A172 (cell line): ENCODE results near the gene MOV10L1. TPM values are rescaled to one million over a fixed set of nuclear protein-coding genes. Genes with fewer than 3 reads are reported as not detected.
"Not testable (repeated sequence)": the region's sequence is repeated elsewhere in the genome, so short reads cannot be mapped to it uniquely, and the experiment has no call there.

Source experiments
- DNase-seq: peaks from one replicate; pipeline ENCODE4 v3.0.0-alpha.2; 2015; ENCODE audit warnings: low spot score
- total RNA-seq: library from RNA; depleted of rRNA; stranded (reverse); fragments of >200 nt; shearing (Covaris generic); gene quantifications from 2 replicates; pipeline ENCODE4 v1.2.3, GENCODE V29; 2014

MOV10L1 gene
- total RNA-seq, 1 experiment from 2014 or later = 2.0 TPM

DNA sequence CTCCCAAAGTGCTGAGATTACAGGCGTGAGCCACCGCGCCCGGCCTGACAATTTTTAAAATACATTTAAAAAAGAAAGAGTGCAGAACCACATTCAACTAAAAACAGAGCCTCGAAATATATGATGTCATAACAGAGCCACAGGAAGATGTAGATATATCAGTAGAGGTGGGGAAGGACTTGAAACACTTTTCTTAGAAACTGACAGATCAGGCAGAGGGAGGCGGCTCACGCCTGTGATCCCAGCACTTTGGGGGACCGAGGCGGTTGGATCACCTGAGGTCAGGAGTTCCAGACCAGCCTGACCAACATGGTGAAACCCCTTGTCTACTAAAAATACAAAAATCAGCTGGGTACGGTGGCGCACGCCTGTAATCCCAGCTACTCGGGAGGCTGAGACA is 11.6 kb upstream of the MOV10L1 start:
- DNase-seq = no peak

DNA sequence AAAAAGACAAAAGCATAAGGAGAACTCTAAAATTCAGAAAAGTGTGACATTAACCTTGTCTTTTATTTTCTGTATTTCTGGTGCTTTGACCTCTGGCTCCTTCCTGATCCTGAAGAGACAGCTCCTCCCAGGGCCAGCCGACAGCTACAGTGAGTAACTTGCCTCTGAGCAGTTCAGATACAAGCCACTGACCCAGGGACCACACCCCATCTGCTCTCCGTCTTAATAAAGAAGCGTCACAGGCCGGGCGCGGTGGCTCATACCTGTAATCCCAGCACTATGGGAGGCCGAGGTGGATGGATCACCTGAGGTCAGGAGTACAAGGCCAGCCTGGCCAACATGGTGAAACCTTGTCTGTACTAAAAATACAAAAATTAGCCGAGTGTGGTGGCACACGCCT is 11.0 kb upstream of the MOV10L1 start:
- DNase-seq = no peak

DNA sequence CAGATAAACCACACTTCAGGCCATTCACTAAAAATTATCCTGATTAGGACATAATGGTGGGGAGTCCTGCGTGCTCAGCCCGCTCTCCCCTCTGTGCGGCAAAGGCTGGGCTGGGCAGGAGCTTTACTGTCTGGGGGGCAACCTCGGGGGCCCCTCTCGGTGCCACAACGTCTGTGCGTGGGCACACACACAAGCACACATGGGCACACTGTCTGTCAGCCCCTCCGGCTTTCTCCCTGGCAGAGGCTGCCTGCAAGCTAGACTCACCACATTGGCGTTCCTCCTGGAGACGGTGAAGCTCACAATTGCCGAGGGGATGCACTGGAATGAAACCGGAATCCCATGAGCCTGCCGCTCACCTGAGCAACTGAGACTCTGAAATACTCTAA is 9.7 kb upstream of the MOV10L1 start:
- DNase-seq = no peak

DNA sequence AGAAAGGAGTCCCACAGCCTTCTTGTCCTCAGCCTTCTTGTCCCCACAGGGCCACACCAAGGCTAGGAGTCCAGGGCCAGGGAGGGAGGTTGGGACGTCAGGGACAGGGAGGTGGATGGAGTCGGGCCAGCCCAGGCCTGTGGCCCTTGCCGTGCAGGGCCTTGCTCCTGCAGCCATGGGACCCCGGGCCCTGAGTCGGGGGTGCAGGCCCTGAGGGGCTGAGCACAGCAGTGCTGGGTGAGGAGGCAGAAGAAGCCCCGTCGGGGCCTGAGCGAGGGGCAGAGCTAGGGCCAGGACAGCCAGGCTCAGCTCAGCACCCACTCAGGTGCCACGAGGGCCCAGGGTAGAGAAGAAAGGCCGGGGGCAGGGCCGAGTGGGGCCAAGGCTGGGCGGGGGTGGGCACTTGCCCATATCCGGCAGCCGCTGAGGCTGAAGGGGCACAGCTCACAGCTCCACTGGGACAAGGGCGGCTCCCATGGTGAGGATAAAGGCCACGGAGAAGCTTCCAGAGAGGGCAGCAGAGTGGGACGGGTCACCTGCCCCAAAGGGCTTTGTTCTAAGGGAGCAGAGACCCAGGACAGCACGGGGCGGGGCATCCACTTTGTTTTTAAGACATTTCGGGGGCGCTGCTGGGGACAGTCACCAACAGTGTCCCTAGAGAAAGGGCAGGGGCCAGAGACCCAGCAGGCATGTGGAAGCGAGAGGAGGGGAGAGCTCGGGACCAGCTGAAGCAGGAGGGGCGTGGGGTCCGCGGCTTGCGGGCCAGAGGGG is 8.2 kb upstream of the MOV10L1 start:
- no peak for DNase-seq

DNA sequence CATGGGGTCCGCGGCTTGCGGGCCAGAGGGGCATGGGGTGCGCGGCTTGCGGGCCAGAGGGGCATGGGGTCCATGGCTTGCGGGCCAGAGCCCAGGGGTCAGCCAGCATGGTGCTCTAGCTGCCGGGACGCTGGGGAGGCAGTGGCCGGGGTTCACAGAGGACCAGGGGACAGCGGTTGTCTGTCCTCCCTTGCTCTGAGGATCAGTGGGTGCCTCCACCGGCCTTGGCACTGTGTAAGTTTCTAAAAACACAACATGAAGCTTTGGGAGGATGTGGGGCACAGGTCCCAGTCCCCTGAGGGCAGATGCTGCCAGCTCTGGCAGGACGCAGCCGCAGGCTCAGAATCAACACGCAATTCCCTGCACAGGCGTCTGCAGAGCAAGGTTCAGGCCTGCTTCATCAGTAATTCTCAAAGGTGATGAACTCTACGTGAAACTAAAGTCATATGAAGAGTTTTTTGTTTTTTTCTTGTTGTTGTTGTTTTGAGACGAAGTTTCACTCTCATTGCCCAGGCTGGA is 7.5 kb upstream of the MOV10L1 start:
- DNase-seq = no peak

DNA sequence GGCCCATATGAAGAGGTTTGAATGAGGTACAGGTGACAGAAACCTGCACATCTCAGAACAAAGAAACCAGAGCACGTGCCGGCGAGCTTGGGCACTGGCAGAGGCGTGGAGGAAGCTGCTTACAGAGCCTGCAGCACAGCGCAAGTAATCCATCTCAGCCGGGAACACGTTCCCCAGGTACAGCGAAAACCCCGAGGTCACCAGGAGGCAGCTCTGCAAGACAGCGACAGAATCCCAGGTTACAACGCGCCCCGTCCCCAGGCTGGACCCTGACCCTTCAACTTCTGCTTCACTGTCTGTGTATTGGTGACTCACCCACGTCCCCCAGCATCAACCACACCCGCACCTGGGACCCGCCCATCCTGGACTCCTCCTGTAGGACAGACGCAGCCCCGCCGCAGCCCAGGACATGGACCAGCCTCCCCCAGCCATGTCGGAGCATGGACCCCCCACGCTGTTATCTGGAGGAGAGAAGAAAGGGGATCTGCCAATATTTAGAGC is 6.8 kb upstream of the MOV10L1 start:
- DNase-seq = no peak

DNA sequence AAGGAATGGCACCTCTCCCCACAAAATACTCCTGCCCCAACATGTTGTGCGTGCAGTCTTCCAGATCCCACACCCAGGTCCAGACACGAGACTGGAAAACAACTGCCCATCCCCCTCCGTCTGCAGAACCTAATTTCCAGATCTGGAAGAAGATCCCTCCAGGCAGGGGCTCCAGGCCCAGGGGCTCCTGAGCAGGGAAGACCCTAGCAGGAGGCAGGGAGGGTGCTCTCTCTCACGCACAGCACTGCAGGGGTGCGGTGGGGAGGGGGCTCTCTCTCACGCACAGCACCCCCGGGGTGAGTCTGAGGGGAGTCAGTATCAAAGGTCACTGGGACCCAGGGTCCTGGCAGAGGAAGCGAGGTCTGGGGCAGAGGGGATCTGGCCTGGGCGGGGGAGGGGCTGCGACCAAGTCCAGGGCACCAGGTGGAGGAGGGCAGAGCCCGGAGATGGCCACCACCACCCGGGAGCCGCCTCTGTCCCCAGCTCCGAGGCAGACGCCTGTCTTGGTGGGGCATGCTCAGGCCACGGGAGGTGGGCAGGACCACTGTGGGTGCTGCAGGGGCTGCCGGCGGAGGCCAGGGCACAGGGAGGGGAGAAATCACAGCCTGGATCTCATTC is 6.2 kb upstream of the MOV10L1 start:
- no peak for DNase-seq

DNA sequence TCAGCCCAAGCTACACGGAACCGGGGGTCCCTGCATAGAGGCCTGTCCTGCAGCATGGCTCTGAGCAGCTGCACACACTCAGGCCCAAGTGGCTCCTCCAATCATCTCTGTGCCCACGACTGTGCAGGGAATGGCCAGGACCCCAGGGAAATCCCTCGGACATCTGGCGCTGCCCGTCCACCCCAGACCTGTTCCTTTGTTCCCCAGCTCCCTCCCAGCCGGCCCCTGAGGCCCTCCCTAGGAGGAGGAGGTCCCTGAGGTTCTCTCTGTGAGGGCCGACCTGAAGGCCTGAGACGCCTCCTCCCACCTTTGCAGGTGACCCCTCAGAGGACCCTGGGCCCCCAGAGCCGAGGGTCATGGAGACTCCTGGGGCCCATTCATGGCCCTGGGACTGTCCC is 5.7 kb upstream of the MOV10L1 start:
- no peak for DNase-seq

DNA sequence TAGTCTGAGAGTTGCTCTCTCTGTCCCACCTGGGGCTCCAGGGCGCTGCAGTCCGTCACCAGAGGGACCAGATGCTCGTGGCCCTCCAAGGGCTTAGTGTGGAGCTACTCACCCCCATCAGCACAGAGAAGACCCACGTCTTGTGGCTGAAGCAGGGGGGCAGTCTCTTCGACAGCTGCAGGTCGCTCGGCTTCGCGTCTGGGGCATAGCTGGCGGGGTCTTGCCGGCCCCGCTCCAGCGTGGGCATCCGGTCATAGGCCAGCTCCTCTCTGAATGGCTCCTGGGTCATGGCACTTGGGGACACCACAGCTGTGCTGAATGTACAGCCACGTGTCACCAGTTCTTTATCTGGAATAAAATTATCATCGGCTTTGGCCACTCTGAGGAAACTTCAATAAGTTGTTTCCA is 5.2 kb upstream of the MOV10L1 start:
- DNase-seq = no peak

DNA sequence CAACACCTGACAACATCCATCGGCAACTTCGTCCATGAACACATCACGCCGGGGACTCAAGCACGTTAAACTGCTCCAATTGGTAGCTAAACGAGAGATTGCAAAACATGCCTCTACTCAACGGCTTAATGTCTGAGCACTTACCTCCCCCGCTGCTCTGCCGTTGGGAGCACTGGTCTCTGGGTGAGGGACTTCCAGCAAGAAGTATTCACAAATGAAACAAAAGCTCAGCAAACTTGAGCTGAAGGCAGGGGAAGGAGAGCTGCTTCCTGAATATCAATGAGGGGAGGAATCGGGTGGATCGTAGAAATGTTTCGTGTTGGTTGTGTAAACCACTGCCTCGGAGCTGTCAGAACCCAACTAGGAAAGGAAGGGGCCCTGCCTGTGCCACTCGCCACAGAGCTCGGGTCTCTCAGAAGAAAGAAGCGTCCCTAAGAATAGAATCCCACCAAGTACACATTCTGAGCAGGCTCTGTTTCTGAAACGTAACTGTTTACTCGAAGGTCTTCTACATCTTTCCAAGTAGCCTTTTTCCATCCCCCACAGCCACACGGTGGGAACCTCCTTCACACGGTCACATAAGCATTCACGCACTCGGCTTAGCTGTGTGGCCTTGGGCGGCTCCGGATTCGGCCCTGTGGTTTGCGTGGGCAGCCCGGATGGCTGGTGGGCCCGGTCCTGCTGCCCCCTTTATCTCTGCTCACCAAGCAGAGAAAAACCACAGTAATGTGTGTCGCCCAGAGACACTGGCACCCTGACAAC is 4.4 kb upstream of the MOV10L1 start, which contains the start of gene MLC1:
Gene MLC1 (minus strand): TSS at position 216 of the 762 bp plus-strand sequence. CDS start 524 bp downstream, outside the sequence.
- no peak for DNase-seq

DNA sequence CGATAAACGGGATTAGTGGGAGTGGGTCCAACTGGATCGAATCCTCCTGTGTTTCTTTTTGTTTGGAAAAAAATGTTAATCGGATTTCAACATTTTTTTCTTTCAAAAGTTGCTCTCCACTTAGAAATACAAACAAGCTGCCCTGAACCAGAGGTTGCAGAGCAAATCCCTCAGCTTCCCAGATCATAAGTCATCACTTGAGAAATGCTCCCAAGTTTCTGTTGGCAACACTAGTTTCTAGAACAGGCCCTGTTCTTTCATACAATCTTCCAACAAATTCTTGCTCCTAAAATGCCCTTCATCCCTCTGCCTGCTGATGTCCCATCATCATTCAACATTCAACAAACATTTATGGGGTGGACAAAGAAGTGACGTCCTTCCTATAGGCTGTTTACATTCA is 3.3 kb upstream of the MOV10L1 start:
- DNase-seq = no peak

DNA sequence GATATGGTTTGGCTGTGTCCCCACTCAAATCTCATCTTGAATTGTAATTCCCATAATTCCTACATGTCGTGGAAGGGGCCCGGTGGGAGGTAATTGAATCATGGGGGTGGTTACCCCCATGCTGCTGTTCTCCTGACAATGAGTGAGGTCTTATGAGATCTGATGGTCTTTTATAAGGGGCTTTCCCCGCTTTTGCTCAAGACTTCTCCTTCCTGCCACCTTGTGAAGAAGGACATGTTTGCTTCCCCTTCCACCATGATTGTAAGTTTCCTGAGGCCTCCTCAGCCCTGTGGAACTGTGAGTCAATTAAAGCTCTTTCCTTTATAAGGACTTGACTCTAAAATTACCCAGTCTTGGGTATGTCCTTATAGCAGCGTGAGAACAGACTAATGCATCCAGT is 2.8 kb upstream of the MOV10L1 start:
- not testable (repeated sequence) for DNase-seq

DNA sequence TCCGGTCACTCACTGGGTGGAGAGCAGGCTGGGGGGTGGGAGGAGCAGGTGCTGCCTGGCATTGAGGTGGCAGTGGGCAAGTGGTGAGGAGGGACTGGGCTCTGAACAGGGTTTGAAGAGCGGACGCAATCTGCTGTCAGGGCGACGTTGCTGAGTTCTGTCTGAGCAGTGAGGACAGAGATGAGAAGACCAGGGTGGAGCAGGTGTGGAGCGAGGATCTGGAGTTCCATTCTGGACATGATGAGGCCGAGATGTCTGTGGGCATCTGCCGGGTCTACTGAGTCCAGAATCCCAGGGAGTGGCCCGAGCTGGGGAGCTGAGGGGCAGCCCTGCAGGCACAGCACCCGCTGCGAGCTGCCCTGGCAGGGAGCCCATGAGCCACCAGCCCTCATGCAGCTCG is 2.2 kb upstream of the MOV10L1 start:
- no peak for DNase-seq

DNA sequence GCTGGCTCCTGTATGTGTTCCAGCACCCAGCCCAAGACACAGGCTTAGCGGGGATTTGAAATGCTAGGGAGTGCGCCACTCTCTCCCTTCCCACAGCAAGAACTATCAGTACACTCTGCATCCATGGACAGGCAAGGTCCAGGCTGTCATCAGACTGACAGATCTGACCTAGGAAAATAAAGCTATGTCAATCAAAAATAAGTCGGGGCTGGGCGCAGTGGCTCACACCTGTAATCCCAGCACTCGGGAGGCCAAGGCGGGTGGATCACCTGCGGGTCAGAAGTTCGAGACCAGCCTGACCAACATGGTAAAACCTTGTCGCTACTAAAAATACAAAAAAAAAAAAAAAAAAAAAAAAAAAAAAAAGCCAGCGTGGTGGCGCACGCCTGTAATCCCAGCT is 1.7 kb upstream of the MOV10L1 start:
- no peak for DNase-seq

DNA sequence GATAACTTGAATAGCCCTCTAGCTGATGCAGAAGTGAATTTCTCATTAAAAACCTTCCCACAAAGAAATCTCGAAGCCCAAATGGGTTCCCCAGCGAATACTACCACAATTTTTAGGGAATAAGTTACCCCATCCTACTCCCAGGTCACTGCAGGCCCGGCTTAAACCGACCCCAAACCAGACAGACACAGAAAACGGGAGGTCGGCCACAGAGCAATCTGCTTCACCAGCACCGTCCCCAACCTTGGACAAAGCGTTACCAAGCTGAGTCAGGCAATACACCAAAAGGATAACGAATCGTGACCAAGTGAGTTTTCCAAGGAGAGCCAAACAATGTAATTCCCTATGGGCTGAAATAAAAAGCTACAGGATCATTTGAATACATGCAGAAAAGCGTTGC is 575 bp upstream of the MOV10L1 start:
- DNase-seq = no peak

DNA sequence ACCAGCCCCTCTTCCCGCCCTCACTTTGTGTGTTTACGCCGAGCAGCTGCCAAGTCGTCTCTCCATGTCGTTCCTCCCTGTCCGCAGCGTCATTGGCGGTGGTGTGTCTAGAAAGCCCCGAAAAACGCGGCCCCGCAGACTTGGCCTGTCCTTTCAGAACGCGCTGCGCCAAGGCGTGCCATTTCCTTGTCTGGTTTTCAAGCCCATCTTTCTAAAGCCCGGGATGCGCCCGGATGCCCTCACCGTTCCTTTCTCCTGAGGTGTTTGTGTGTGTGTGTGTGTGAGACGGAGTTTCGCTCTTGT is 557 bp downstream of the MOV10L1 start:
- DNase-seq = no peak

DNA sequence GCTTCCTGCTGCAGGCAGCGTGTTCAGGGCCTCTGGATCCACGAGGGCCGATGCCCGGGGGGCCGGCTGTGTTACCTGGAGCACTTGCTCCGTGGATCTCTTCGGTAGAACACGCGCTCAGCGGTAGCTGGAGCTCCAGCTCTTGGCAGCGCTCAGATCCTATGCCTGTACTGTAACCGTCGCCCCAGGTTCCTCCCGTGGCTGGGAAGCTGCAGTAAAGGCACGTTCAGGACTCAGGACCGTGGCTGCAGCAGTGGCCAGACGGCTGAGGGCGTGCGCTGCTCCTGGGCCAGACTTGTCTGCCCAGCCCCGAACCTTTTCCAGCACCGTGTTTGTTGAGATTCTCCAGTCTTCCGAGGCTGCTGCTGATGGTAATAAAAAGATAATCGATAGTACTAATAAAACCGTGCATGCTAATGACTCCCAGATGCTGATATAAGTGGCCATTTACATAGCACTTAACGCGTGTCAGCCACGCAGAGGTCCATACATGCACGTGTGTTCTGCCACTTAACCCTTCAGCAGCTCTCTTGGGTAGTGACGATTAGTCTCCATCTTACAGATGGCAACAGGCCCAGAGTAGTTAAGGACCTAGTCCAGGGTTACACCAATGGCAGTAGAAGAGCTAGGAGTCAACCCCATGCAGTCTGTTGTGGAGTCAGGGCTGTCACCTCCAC is 1.4 kb downstream of the MOV10L1 start:
- no peak for DNase-seq

DNA sequence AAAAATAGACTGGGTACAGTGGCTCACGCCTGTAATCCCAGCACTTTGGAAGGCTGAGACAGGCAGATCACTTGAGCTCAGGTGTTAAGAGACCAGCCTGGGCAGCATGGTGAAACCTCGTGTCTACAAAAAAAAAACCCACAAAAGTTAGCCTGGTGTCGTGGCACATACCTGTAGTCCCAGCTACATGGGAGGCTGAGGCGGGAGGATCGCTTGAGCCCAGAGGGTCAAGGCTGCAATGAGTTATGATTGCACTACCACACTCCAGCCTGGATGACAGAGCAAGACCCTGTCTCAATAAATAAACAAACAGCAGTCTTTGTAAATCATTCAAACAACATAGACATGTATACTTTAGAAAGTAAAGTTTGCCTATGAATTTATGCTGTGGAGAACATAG is 2.5 kb downstream of the MOV10L1 start:
- no peak for DNase-seq

DNA sequence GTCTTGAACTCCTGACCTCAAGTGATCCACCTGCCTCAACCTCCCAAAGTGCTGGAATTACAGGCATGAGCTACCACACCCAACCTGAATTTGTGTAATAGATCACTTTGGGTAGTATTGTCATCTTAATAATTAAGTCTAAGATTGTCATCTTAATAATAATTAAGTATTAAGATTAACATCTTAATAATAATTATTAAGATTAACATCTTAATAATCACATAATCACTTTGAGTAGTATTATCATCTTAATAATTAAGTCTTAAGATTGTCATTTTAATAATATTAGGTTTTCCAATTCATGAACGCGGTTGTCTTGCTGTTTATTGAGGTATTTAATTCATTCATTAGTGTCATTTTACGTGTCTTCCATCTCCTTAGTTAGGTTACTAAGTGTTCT is 8.2 kb downstream of the MOV10L1 start:
- DNase-seq = no peak

DNA sequence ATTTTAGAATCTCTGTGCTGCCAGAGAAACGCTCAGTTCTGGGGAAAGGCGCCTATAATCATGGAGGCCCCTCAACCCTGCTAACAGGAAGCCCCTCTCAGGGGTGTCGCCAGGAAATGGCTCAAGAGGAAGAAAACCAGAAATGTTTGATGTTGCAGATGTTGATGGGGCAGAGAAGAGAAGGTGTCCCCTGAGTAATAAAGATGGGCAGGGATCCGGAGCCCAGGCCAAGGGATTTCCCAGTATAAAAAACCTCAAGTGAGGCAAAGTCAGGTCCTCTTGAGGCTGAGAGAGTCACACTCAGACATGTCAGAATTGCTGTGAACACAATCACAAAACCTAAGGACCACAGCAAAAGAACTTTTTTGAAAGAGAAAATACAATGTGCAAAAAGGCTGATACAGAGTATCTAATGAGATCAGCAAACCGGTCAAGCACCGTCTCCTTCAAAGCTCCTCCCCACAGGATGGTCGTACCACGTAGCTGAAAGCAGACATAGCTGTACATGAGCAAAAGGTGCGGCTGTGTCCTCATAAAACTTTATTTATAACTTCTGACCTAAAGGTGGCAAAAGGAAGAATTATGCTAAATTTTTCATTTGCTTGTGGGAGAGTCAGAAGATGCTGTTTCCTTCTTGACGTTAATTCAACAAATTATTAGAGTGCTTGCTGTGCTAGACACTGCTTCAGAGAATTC is 12.2 kb downstream of the MOV10L1 start:
- DNase-seq = no peak

DNA sequence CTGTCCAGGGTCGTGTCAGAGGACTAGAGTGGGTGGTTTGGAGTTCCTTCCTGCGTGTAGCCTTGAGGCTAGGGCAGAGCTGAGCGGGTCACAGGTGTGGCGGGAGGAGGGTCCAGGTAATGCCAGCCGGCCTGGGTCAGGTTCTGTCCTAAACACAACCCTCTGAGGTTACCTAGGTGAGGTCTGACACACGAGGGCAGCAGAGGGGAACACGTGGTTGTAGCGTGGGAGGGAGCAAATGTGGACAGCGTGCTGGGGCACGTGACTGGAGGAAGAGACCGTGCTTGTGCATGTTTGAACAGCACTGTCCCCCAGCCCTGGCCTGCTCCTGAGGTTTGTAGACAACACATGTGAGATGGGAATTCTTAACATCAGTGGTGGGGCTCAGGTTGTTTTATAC is 13.1 kb downstream of the MOV10L1 start:
- DNase-seq = no peak
